ENCODE results near the gene ARHGAP19.

ARHGAP19 gene

DNA sequence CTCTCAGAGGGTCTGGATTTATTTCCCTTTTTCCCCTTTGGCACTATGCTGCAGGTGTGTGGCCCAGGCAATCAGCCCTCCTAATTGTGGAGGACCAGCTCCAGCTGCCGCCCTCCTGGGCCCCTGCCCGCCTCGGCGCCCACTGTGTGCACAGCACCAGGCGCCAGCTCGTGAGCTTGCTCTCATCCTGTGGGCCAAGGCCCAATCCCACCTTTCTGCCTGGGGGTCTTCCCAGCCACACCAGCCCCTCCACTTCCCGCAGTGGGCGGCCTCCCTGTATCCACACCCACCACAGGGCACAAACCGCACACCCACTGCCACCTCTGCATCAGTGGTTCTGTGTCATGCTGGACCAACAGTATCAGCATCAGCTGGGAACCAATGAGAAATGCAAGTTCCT, 81.2 kb downstream of the ARHGAP19 start:
- H3K79me2 ChIP-seq (ENCODE audit: insufficient read depth, low read length) = no peaks in the 10 kb centered on the region
- TF ChIP-seq CTCF (IDR thresholded peaks at IDR 0.05; ENCODE audit: insufficient read depth, low read length, poor library complexity, severe bottlenecking) (no peak), EZH2phosphoT487 (conservative IDR thresholded peaks at IDR 0.05; ENCODE audit: low read length) (no peak)
- H4K20me1 ChIP-seq (ENCODE audit: low read depth, low read length) = no peaks in the 10 kb centered on the region
- no peaks in the 10 kb centered on the region for H3K9me3 ChIP-seq (ENCODE audit: insufficient read depth, low read length)
- H2AFZ ChIP-seq (ENCODE audit: low read depth, low read length, severe bottlenecking) = no peak overlapping the region
- H3K36me3 ChIP-seq (ENCODE audit: low read length) = no peaks in the 10 kb centered on the region
- H3K9ac ChIP-seq (ENCODE audit: low read length) = no peak overlapping the region
- no peaks in the 10 kb centered on the region for H3K9me2 ChIP-seq (replicated peaks; ENCODE audit: insufficient read depth, low read length)
- no peak overlapping the region for H3K27ac ChIP-seq (ENCODE audit: low read depth, low read length)
- H3K4me3 ChIP-seq (ENCODE audit: insufficient read depth, low read length, poor library complexity, severe bottlenecking) = no peak overlapping the region
- no peaks in the 10 kb centered on the region for H3F3A ChIP-seq (ENCODE audit: insufficient read depth)
- H3K4me2 ChIP-seq (ENCODE audit: low read depth, low read length, poor library complexity, severe bottlenecking) = no peak overlapping the region
- H3K27me3 ChIP-seq (ENCODE audit: low read length) = no peaks in the 10 kb centered on the region

DNA sequence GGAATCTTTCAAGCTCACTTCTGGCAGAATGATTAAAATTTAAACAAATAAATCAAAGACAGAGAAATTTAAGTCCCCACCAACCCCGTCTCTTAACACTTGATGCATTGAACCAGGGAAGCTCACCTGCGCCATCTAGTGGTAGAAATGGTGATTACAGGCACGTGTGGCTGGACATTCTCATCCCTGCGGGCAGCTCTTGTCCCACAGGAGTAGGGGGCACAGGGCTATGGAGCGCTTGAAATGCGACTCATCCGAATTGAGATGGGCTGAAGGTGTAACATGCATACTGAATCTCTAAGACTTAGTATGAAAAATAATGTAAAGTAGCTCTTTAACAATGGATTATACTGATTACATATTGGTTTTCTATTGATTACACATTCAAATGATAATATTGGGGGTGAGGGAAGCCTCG, 81.9 kb downstream of the ARHGAP19 start:
- Histone ChIP-seq H3K27me3 (ENCODE audit: low read length) (no peaks in the 10 kb centered on the region), H3K27ac (ENCODE audit: low read depth, low read length) (no peak overlapping the region), H3K4me2 (ENCODE audit: low read depth, low read length, poor library complexity, severe bottlenecking) (no peak overlapping the region), H3F3A (ENCODE audit: insufficient read depth) (no peaks in the 10 kb centered on the region), H3K9ac (ENCODE audit: low read length) (no peak overlapping the region), H4K20me1 (ENCODE audit: low read depth, low read length) (no peaks in the 10 kb centered on the region), H3K36me3 (ENCODE audit: low read length) (no peaks in the 10 kb centered on the region), H3K79me2 (ENCODE audit: insufficient read depth, low read length) (no peaks in the 10 kb centered on the region), H3K9me2 (replicated peaks; ENCODE audit: insufficient read depth, low read length) (no peaks in the 10 kb centered on the region), H3K9me3 (ENCODE audit: insufficient read depth, low read length) (no peaks in the 10 kb centered on the region), H2AFZ (ENCODE audit: low read depth, low read length, severe bottlenecking) (no peak overlapping the region), H3K4me3 (ENCODE audit: insufficient read depth, low read length, poor library complexity, severe bottlenecking) (no peak overlapping the region)
- TF ChIP-seq CTCF (IDR thresholded peaks at IDR 0.05; ENCODE audit: insufficient read depth, low read length, poor library complexity, severe bottlenecking) (peak; percentile 91), EZH2phosphoT487 (conservative IDR thresholded peaks at IDR 0.05; ENCODE audit: low read length) (no peak)

DNA sequence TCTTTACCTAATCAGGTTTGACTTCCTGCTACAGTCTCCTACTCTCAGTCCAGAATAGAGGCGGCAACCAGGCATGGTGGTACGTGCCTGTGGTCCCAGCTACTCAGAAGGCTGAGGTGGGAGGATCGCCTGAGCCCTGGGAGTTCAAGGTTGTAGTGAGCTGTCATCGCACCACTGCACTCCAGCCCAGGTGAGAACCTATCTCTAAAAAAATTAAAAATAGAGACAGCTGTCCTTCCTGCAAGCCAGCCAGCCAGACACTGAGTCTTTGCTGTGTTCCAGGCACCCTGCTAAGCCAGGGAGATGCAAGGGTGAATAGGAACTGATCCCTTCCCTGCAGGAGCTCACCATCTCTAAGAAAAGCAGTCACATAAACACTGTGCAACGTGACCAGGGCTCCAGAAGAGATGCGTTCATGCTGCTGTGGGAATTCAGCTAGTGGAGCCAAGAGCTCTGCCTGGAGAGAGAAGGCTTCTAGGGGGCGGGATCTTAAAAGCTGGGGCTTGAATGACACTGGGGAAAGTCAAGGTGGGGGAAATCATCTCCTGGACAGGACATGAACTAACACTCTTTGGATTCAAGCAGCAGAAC, 84.6 kb downstream of the ARHGAP19 start:
- Histone ChIP-seq H3K4me3 (ENCODE audit: insufficient read depth, low read length, poor library complexity, severe bottlenecking) (no peak overlapping the region), H4K20me1 (ENCODE audit: low read depth, low read length) (no peaks in the 10 kb centered on the region), H3F3A (ENCODE audit: insufficient read depth) (no peaks in the 10 kb centered on the region), H3K9me3 (ENCODE audit: insufficient read depth, low read length) (no peaks in the 10 kb centered on the region), H3K36me3 (ENCODE audit: low read length) (no peaks in the 10 kb centered on the region), H2AFZ (ENCODE audit: low read depth, low read length, severe bottlenecking) (no peak overlapping the region), H3K79me2 (ENCODE audit: insufficient read depth, low read length) (no peaks in the 10 kb centered on the region), H3K9ac (ENCODE audit: low read length) (no peak overlapping the region), H3K9me2 (replicated peaks; ENCODE audit: insufficient read depth, low read length) (no peaks in the 10 kb centered on the region), H3K27me3 (ENCODE audit: low read length) (no peaks in the 10 kb centered on the region), H3K4me2 (ENCODE audit: low read depth, low read length, poor library complexity, severe bottlenecking) (peak overlapping the region; percentile 20), H3K27ac (ENCODE audit: low read depth, low read length) (no peak overlapping the region)
- TF ChIP-seq CTCF (IDR thresholded peaks at IDR 0.05; ENCODE audit: insufficient read depth, low read length, poor library complexity, severe bottlenecking) = no peak
- TF ChIP-seq EZH2phosphoT487 (conservative IDR thresholded peaks at IDR 0.05; ENCODE audit: low read length) = no peak
